ENCODE results near the gene KCNG2. TPM values are rescaled to one million over a fixed set of nuclear protein-coding genes. Genes with fewer than 3 reads are reported as not detected.

KCNG2 gene
- total RNA-seq, 1 experiment from 2014 or later = not detected

- no peak overlapping the region for H3K4me3 Mint-ChIP-seq (ENCODE audit: unreplicated experiment)
- POLR2A ChIA-PET = no interaction called here
These were observed 81.1 kb downstream of the KCNG2 start for GRCh38 chr18:79878741-79879378.

DNA sequence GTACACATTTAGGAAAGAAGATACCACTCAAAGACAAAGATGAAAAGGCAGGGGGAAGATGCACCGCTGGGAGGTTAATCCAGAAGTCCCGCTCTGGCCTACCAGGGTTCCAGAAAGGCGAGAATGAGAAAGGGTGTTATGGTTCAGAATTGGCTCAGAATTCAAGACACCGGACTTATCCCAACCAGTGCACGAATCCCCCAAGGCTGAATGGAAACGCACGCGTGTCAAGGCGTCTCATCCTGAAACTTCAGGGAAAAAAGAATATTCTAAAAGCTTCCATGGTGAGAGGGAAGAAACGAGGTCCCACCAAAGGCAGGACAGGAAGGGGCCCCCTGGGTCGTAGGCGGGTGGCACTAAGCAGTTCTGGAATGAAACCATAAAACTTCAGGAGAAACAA is 81.8 kb downstream of the KCNG2 start:
- no TSS peak for BruUV-seq (replicated peaks)
- TF ChIP-seq, protein P1, sequence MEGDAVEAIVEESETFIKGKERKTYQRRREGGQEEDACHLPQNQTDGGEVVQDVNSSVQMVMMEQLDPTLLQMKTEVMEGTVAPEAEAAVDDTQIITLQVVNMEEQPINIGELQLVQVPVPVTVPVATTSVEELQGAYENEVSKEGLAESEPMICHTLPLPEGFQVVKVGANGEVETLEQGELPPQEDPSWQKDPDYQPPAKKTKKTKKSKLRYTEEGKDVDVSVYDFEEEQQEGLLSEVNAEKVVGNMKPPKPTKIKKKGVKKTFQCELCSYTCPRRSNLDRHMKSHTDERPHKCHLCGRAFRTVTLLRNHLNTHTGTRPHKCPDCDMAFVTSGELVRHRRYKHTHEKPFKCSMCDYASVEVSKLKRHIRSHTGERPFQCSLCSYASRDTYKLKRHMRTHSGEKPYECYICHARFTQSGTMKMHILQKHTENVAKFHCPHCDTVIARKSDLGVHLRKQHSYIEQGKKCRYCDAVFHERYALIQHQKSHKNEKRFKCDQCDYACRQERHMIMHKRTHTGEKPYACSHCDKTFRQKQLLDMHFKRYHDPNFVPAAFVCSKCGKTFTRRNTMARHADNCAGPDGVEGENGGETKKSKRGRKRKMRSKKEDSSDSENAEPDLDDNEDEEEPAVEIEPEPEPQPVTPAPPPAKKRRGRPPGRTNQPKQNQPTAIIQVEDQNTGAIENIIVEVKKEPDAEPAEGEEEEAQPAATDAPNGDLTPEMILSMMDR (IDR thresholded peaks at IDR 0.05; ENCODE audit: insufficient read depth in 1 of 2, low read depth in 1 of 2, low read length in 1 of 2, severe bottlenecking in 1 of 2, unreplicated experiment in 1 of 2) = no peak
- H3K27ac Mint-ChIP-seq (ENCODE audit: unreplicated experiment) = no peak overlapping the region
- no peaks in the 10 kb centered on the region for H3K27me3 ChIP-seq (replicated peaks; ENCODE audit: control insufficient read depth, insufficient read depth, low read length)
- H3K27me3 Mint-ChIP-seq (ENCODE audit: insufficient read depth, unreplicated experiment) = no peaks in the 10 kb centered on the region
- no peak for DNase-seq
- intact Hi-C loops (cut with micrococcal nuclease; ENCODE audit: unreplicated experiment) = no loop called here
- no peak overlapping the region for H3K4me3 Mint-ChIP-seq (ENCODE audit: unreplicated experiment)
- no peak overlapping the region for H3K4me3 ChIP-seq (ENCODE audit: low read depth, low read length)
- no peaks in the 10 kb centered on the region for H3K9me3 Mint-ChIP-seq (ENCODE audit: unreplicated experiment)
- ChIA-PET CTCF (no interaction called here), POLR2A (no interaction called here)
- no peaks in the 10 kb centered on the region for H3K36me3 Mint-ChIP-seq (ENCODE audit: insufficient read depth, unreplicated experiment)
- no peaks in the 10 kb centered on the region for H3K4me1 ChIP-seq
- no peaks in the 10 kb centered on the region for H3K36me3 ChIP-seq (ENCODE audit: control insufficient read depth, insufficient read depth, low read length)
- no peaks in the 10 kb centered on the region for H3K4me1 Mint-ChIP-seq (ENCODE audit: low read depth, unreplicated experiment)
- H3K9me3 ChIP-seq = no peaks in the 10 kb centered on the region

More at GRCh38 chr18:79878741-79879378, 81.1 kb downstream of the KCNG2 start:
- Histone ChIP-seq H3K4me1 (no peaks in the 10 kb centered on the region), H3K36me3 (ENCODE audit: control insufficient read depth, insufficient read depth, low read length) (no peaks in the 10 kb centered on the region), H3K9me3 (no peaks in the 10 kb centered on the region), H3K4me3 (ENCODE audit: low read depth, low read length) (no peak overlapping the region), H3K27me3 (replicated peaks; ENCODE audit: control insufficient read depth, insufficient read depth, low read length) (no peaks in the 10 kb centered on the region)
- Mint-ChIP-seq H3K36me3 (ENCODE audit: insufficient read depth, unreplicated experiment) (no peaks in the 10 kb centered on the region), H3K4me1 (ENCODE audit: low read depth, unreplicated experiment) (no peaks in the 10 kb centered on the region), H3K27me3 (ENCODE audit: insufficient read depth, unreplicated experiment) (no peaks in the 10 kb centered on the region), H3K9me3 (ENCODE audit: unreplicated experiment) (no peaks in the 10 kb centered on the region), H3K27ac (ENCODE audit: unreplicated experiment) (no peak overlapping the region)
- no TSS peak for BruUV-seq (replicated peaks)
- no peak for DNase-seq
- TF ChIP-seq, protein P1 (IDR thresholded peaks at IDR 0.05; ENCODE audit: insufficient read depth in 1 of 2, low read depth in 1 of 2, low read length in 1 of 2, severe bottlenecking in 1 of 2, unreplicated experiment in 1 of 2) = no peak
- CTCF ChIA-PET = no interaction called here
- intact Hi-C loops (cut with micrococcal nuclease; ENCODE audit: unreplicated experiment) = no loop called here

- CTCF ChIA-PET = no interaction called here
- TF ChIP-seq, protein P1 (IDR thresholded peaks at IDR 0.05; ENCODE audit: insufficient read depth in 1 of 2, low read depth in 1 of 2, low read length in 1 of 2, severe bottlenecking in 1 of 2, unreplicated experiment in 1 of 2) = no peak
- Histone ChIP-seq H3K4me1 (no peaks in the 10 kb centered on the region), H3K4me3 (ENCODE audit: low read depth, low read length) (no peak overlapping the region), H3K27me3 (replicated peaks; ENCODE audit: control insufficient read depth, insufficient read depth, low read length) (no peaks in the 10 kb centered on the region), H3K9me3 (no peaks in the 10 kb centered on the region), H3K36me3 (ENCODE audit: control insufficient read depth, insufficient read depth, low read length) (no peaks in the 10 kb centered on the region)
- Mint-ChIP-seq H3K4me1 (ENCODE audit: low read depth, unreplicated experiment) (no peaks in the 10 kb centered on the region), H3K27me3 (ENCODE audit: insufficient read depth, unreplicated experiment) (no peaks in the 10 kb centered on the region), H3K27ac (ENCODE audit: unreplicated experiment) (no peak overlapping the region), H3K36me3 (ENCODE audit: insufficient read depth, unreplicated experiment) (no peaks in the 10 kb centered on the region), H3K4me3 (ENCODE audit: unreplicated experiment) (no peak overlapping the region), H3K9me3 (ENCODE audit: unreplicated experiment) (no peaks in the 10 kb centered on the region)
- intact Hi-C loops (cut with micrococcal nuclease; ENCODE audit: unreplicated experiment) = no loop called here
- DNase-seq = no peak
- POLR2A ChIA-PET = no interaction called here
- BruUV-seq (replicated peaks) = no TSS peak
These were observed 84.0 kb downstream of the KCNG2 start for GRCh38 chr18:79881695-79882094.
